Activated effector memory CD4-positive, alpha-beta T cell treated with anti-CD3 and anti-CD28 coated beads, Interleukin-2, amount 50 U/mL, for 16 hours (primary cell): ENCODE results near the gene AP3D1.
"Not testable (repeated sequence)": the region's sequence is repeated elsewhere in the genome, so short reads cannot be mapped to it uniquely, and the experiment has no call there.

Source experiments
- DNase-seq: peaks from one replicate; pipeline ENCODE4 v3.0.0-alpha.2; 2020

AP3D1 gene

GRCh38 chr19:2108251-2109016 lies 42.9 kb downstream of the AP3D1 start:
- DNase-seq, result no peak

- no peak for DNase-seq
These were observed 48.2 kb downstream of the AP3D1 start for GRCh38 chr19:2103045-2103707.

GRCh38 chr19:2101417-2102335 lies 49.7 kb downstream of the AP3D1 start:
- DNase-seq, result no peak

- DNase-seq, result no peak
These were observed 50.7 kb downstream of the AP3D1 start for GRCh38 chr19:2100719-2101061.

GRCh38 chr19:2099937-2100718 lies 51.2 kb downstream of the AP3D1 start:
- DNase-seq, result no peak

- DNase-seq, result no peak
These were observed 52.3 kb downstream of the AP3D1 start for GRCh38 chr19:2099054-2099501.

GRCh38 chr19:2097886-2098327 lies 53.5 kb downstream of the AP3D1 start:
- no peak for DNase-seq

GRCh38 chr19:2097203-2097885 lies 54.0 kb downstream of the AP3D1 start:
- DNase-seq, result peak; percentile 84

GRCh38 chr19:2096480-2097202 lies 54.7 kb downstream of the AP3D1 start, which contains the start of gene IZUMO4:
Gene IZUMO4 (plus strand): TSS chr19:2096915. CDS start chr19:2096946, 31 bp downstream.
- peak; percentile 100 for DNase-seq

GRCh38 chr19:2096034-2096479 lies 55.3 kb downstream of the AP3D1 start, which contains the start of gene MOB3A:
Gene MOB3A (minus strand): TSS chr19:2096326. CDS start chr19:2078560, 17,766 bp downstream.
- peak; percentile 95 for DNase-seq

- not testable (repeated sequence) for DNase-seq
These were observed 59.3 kb downstream of the AP3D1 start for GRCh38 chr19:2091926-2092525.

- DNase-seq, result no peak
These were observed 61.7 kb downstream of the AP3D1 start for GRCh38 chr19:2089727-2090053.

- no peak for DNase-seq
These were observed 62.2 kb downstream of the AP3D1 start for GRCh38 chr19:2089001-2089711.

- DNase-seq, result no peak
These were observed 63.7 kb downstream of the AP3D1 start for GRCh38 chr19:2087621-2088100.

GRCh38 chr19:2086695-2087620 lies 64.4 kb downstream of the AP3D1 start:
- DNase-seq, result not testable (repeated sequence)

- peak; percentile 97 for DNase-seq
These were observed 66.2 kb downstream of the AP3D1 start for GRCh38 chr19:2084993-2085720.

- DNase-seq, result peak; percentile 88
These were observed 68.1 kb downstream of the AP3D1 start for GRCh38 chr19:2083174-2083854.
